ENCODE measurements around the gene LTBP1. TPM values are rescaled to one million over a fixed set of nuclear protein-coding genes. Genes with fewer than 3 reads are reported as not detected.

LTBP1 gene
- total RNA-seq, 1 experiment from 2014 or later: 2.2 TPM

DNA sequence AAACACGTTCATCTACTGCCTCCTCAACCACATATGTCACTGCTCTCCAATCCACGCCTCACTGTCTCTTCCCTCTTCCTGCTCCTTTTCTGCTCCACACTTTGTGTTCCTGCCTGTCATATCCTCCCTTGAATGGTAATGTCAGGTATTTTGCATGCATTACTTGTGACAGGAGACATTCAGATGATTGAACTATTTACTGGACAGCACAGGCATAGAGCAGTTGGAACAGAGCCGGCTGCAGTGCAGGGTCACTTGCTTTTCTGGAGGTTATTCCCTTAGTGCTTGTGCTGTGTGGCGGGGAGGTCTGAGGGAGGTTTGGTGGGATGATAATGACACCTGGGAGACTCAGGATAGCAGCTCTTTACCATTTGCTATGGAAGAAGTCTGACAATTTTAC is 93.8 kb downstream of the LTBP1 start:
- H3K27ac ChIP-seq (ENCODE audit: low read depth, low read length, poor library complexity, severe bottlenecking): no peak overlapping the region
- no peaks in the 10 kb centered on the region for H3K9me3 ChIP-seq (ENCODE audit: low read depth, low read length, poor library complexity, severe bottlenecking)
- CTCF ChIA-PET: interaction anchor here (0.6 kb wide), 1 partner anchor 1181 kb away, joined by 3 read pairs; no protein-coding TSS in a partner anchor
- no peaks in the 10 kb centered on the region for H3K4me1 ChIP-seq (ENCODE audit: insufficient read depth, low read length, poor library complexity, severe bottlenecking)
- no peak for DNase-seq (ENCODE audit: low spot score)
- H3K27me3 ChIP-seq (replicated peaks; ENCODE audit: insufficient read depth, low read depth, low read length, poor library complexity): no peaks in the 10 kb centered on the region
- POLR2A ChIA-PET (ENCODE audit: low non-redundant PET): no interaction called here
- no peaks in the 10 kb centered on the region for H3K36me3 ChIP-seq (ENCODE audit: insufficient read depth, low read length, poor library complexity, severe bottlenecking)
- no peak overlapping the region for H3K4me3 ChIP-seq (ENCODE audit: low read depth, low read length, poor library complexity, severe bottlenecking)
- intact Hi-C loops (cut with micrococcal nuclease; ENCODE audit: unreplicated experiment): no loop called here
- BruUV-seq (replicated peaks): no TSS peak
- no peak for TF ChIP-seq EZH2 (IDR thresholded peaks at IDR 0.05; ENCODE audit: borderline replicate concordance, low read depth, low read length, poor library complexity, severe bottlenecking)
- TF ChIP-seq, protein P1, sequence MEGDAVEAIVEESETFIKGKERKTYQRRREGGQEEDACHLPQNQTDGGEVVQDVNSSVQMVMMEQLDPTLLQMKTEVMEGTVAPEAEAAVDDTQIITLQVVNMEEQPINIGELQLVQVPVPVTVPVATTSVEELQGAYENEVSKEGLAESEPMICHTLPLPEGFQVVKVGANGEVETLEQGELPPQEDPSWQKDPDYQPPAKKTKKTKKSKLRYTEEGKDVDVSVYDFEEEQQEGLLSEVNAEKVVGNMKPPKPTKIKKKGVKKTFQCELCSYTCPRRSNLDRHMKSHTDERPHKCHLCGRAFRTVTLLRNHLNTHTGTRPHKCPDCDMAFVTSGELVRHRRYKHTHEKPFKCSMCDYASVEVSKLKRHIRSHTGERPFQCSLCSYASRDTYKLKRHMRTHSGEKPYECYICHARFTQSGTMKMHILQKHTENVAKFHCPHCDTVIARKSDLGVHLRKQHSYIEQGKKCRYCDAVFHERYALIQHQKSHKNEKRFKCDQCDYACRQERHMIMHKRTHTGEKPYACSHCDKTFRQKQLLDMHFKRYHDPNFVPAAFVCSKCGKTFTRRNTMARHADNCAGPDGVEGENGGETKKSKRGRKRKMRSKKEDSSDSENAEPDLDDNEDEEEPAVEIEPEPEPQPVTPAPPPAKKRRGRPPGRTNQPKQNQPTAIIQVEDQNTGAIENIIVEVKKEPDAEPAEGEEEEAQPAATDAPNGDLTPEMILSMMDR (conservative IDR thresholded peaks at IDR 0.05; ENCODE audit: low read depth, low read length): no peak

DNA sequence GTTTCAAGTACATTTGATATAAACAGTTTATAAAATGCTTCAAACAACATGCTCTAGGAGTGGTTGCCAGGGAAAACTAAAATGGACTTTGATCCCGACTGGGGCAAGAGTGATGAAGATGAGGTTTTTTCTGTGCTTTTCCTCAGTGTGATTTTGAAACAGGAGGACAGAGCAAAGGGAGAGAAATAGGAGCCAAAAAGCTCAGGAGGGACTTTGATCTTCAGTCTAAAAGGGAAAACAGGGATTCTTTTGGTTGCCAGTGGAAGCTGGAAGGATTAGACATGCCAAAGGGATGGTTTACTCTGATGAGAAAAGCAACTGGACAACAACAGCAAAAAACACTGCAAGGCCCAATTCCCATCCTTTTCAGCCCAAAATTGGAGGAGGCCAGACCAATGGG is 95.5 kb downstream of the LTBP1 start:
- no peak for TF ChIP-seq EZH2 (IDR thresholded peaks at IDR 0.05; ENCODE audit: borderline replicate concordance, low read depth, low read length, poor library complexity, severe bottlenecking)
- TF ChIP-seq, protein P1 (conservative IDR thresholded peaks at IDR 0.05; ENCODE audit: low read depth, low read length): no peak
- no peak overlapping the region for H3K4me3 ChIP-seq (ENCODE audit: low read depth, low read length, poor library complexity, severe bottlenecking)
- DNase-seq (ENCODE audit: low spot score): no peak
- no peaks in the 10 kb centered on the region for H3K27me3 ChIP-seq (replicated peaks; ENCODE audit: insufficient read depth, low read depth, low read length, poor library complexity)
- intact Hi-C loops (cut with micrococcal nuclease; ENCODE audit: unreplicated experiment): no loop called here
- H3K4me1 ChIP-seq (ENCODE audit: insufficient read depth, low read length, poor library complexity, severe bottlenecking): no peaks in the 10 kb centered on the region
- ChIA-PET CTCF (no interaction called here), POLR2A (ENCODE audit: low non-redundant PET) (no interaction called here)
- H3K36me3 ChIP-seq (ENCODE audit: insufficient read depth, low read length, poor library complexity, severe bottlenecking): no peaks in the 10 kb centered on the region
- H3K9me3 ChIP-seq (ENCODE audit: low read depth, low read length, poor library complexity, severe bottlenecking): no peaks in the 10 kb centered on the region
- H3K27ac ChIP-seq (ENCODE audit: low read depth, low read length, poor library complexity, severe bottlenecking): no peak overlapping the region
- no TSS peak for BruUV-seq (replicated peaks)

DNA sequence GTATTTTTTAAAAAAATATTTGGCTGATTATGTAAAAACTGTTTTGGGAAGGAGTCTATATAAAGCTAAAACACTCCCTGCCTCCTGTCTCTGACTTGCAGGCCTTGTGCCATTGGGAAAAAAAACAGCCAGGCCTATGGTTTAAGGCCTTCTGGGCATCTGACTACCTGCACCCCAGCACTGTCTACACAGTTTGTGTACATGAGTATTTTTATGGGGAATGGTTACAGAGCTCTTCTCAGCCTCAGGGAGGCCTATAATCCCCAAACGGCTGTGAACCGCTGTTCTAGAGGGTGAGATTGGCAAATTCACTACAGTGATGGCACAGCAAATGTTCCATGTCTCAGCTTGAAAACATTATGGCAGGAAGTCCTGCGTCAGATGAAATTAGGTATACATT is 96.1 kb downstream of the LTBP1 start:
- no peak for TF ChIP-seq EZH2 (IDR thresholded peaks at IDR 0.05; ENCODE audit: borderline replicate concordance, low read depth, low read length, poor library complexity, severe bottlenecking)
- TF ChIP-seq, protein P1 (conservative IDR thresholded peaks at IDR 0.05; ENCODE audit: low read depth, low read length): no peak
- no TSS peak for BruUV-seq (replicated peaks)
- Histone ChIP-seq H3K4me1 (ENCODE audit: insufficient read depth, low read length, poor library complexity, severe bottlenecking) (no peaks in the 10 kb centered on the region), H3K27me3 (replicated peaks; ENCODE audit: insufficient read depth, low read depth, low read length, poor library complexity) (no peaks in the 10 kb centered on the region), H3K4me3 (ENCODE audit: low read depth, low read length, poor library complexity, severe bottlenecking) (no peak overlapping the region), H3K9me3 (ENCODE audit: low read depth, low read length, poor library complexity, severe bottlenecking) (no peaks in the 10 kb centered on the region), H3K27ac (ENCODE audit: low read depth, low read length, poor library complexity, severe bottlenecking) (no peak overlapping the region), H3K36me3 (ENCODE audit: insufficient read depth, low read length, poor library complexity, severe bottlenecking) (no peaks in the 10 kb centered on the region)
- CTCF ChIA-PET: no interaction called here
- POLR2A ChIA-PET (ENCODE audit: low non-redundant PET): no interaction called here
- intact Hi-C loops (cut with micrococcal nuclease; ENCODE audit: unreplicated experiment): no loop called here
- no peak for DNase-seq (ENCODE audit: low spot score)
